Measurements from ENCODE around the gene PIGQ.

GRCh38 chr16:539901-540530, 29.8 kb upstream of the PIGQ start:
- TF ChIP-seq CTCF (IDR thresholded peaks at IDR 0.05) = no peak
- no peak for TF ChIP-seq POLR2AphosphoS5 (IDR thresholded peaks at IDR 0.05; ENCODE audit: low read depth, low read length)
